LNCAP (cell line): ENCODE data around the gene MUSTN1.

Experiments used
- CTCF ChIP-seq: fragments of 450-650 bp; IDR thresholded peaks from 2 replicates; pipeline ENCODE4 v1.5.1; 2017; ENCODE audit warnings: mild to moderate bottlenecking

Gene MUSTN1

GRCh38 chr3:52874864-52875587 lies 40.2 kb upstream of the MUSTN1 start:
- TF ChIP-seq CTCF, result no peak

DNA sequence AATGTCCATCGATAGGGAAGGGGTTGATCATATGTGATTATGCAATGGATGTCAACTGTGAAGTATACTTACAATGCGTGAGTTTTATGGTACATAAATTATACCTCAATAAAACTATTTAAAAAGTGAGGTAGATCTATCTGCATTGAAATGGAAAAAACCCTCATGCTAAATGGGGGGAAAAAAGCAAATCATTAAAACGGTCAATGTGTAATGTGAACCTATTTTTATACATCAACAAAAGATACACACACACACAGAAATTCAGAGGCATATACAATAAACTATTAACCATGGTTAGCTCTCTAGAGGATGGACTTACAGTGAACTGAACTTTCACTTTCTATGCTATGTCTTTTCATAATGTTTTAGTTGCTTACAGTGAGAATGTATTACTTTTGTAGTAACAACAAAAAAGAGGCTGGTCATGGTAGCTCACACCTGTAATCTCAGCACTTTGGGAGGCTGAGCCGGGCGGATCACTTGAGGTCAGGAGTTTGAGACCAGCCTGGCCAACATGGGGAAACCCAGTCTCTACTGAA lies 39.4 kb upstream of the MUSTN1 start:
- no peak for TF ChIP-seq CTCF

DNA sequence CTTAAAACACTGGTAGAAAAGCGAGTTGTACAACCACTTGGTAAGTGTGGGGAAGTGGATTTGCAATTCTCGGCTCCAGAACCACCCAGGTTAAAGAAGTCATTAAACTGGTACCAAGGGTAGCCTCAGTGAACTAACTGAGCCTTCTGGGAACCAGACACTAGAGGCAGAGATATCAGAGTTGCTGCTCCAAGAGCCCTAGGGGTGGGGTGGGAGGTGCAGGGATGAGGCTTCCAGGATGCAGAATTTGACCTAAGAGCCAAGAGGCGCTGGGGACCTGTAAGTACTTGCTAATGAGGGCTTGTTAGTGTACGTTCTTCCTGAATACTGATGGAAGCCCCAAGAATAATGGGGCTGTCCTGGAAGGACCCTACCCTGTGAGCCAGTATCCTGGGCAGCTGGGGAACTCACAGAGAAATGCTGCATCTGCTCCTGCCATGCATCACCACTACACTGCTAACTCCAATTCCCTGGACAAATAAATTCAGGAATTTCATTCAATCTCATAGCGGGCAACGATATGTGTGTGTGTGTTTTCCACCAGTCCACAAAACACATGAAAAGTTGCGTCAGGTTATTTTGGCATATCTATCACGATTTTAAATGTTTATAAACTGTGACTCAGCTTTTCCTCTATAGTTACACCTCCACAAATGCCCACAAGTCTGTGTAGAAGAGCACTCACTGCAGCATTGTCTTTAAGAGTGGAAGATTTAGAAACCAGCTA lies 38.8 kb upstream of the MUSTN1 start:
- no peak for TF ChIP-seq CTCF

- no peak for TF ChIP-seq CTCF
Observed at GRCh38 chr3:52872245-52872644, 37.4 kb upstream of the MUSTN1 start.

DNA sequence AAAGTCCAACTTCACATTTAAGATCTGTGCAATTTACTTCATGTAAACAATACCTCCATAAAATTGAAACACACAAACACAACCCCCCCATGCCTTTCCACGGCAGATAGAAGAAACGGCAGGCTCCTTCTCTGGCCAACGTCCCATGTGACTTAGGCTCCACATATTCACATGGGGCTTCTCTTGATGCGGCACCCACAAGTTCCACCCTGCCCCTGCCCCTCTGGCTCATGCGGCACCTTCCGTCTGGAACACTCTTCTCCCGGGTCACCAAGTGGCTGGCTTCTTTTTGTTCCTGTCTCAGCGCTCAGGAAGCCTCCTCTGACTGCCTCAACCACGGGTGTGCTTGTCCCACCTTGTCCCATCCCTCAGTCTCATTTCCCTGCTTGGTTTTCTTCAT lies 36.9 kb upstream of the MUSTN1 start:
- TF ChIP-seq CTCF, result no peak

GRCh38 chr3:52870471-52870870 lies 35.7 kb upstream of the MUSTN1 start:
- no peak for TF ChIP-seq CTCF

DNA sequence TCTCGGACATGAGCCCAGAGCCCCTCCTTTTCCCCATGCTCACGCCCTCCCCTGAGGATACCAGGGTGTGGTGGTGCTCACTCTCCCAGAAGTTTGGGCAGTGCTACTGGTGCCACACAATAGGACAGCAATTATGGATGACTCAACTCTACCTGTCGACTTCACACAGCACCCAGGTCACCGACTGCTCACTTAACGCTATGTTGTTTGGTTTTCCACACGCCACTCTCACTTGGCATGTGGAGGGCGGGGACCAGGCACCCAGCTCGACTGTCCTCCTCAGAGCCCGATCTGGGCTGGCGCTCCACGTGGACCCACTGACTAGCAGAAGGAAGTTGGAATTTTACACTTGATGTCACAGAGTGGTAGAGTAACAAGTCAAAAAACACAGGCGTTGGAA lies 31.6 kb upstream of the MUSTN1 start:
- TF ChIP-seq CTCF, result no peak
